Central memory CD8-positive, alpha-beta T cell (primary cell): ENCODE results near the gene CADM1.

Experiments
- ATAC-seq: fragments of 150-1000 bp; cut with Tn5 transposase; replicated peaks from 2 replicates; pipeline ENCODE4 v1.10.0; 2022; ENCODE audit warnings: mild to moderate bottlenecking, moderate FRiP score, moderate number of reproducible peaks; ENCODE audit not compliant: poor library complexity, severe bottlenecking; ENCODE audit errors: extremely low read depth
- DNase-seq, 2 donors: peaks; one replicate each; pipeline ENCODE4 v3.0.0; 2021; ENCODE audit warnings: low spot score in 2 of 2
- H3K27ac Mint-ChIP-seq: one replicate; pipeline ENCODE4 v1.8.0; 2022; ENCODE audit warnings: low read depth, mild to moderate bottlenecking, moderate library complexity, mixed read lengths
- H3K27me3 Mint-ChIP-seq: one replicate; pipeline ENCODE4 v1.8.0; 2022; ENCODE audit warnings: mixed read lengths
- H3K36me3 Mint-ChIP-seq: one replicate; pipeline ENCODE4 v1.8.0; 2022; ENCODE audit warnings: mild to moderate bottlenecking, moderate library complexity, mixed read lengths; ENCODE audit not compliant: insufficient read depth
- H3K4me1 Mint-ChIP-seq: one replicate; pipeline ENCODE4 v1.8.0; 2022; ENCODE audit warnings: mixed read lengths
- H3K4me3 Mint-ChIP-seq: one replicate; pipeline ENCODE4 v1.8.0; 2022; ENCODE audit warnings: mild to moderate bottlenecking, moderate library complexity, mixed read lengths
- H3K9me3 Mint-ChIP-seq: one replicate; pipeline ENCODE4 v1.8.0; 2022; ENCODE audit warnings: mixed read lengths

CADM1 gene

GRCh38 chr11:115364896-115365295 lies 139.3 kb downstream of the CADM1 start:
- Mint-ChIP-seq H3K27me3 (no peaks in the 10 kb centered on the region), H3K4me3 (no peak overlapping the region), H3K27ac (no peak overlapping the region), H3K4me1 (no peaks in the 10 kb centered on the region), H3K36me3 (no peaks in the 10 kb centered on the region), H3K9me3 (no peaks in the 10 kb centered on the region)
- no peak for DNase-seq
- ATAC-seq: no peak

- DNase-seq (no peak), ATAC-seq (no peak)
- H3K27ac Mint-ChIP-seq: no peak overlapping the region
These were observed 140.3 kb downstream of the CADM1 start for GRCh38 chr11:115363921-115364320.

GRCh38 chr11:115363426-115363825 lies 140.8 kb downstream of the CADM1 start:
- Mint-ChIP-seq H3K4me1 (no peaks in the 10 kb centered on the region), H3K9me3 (no peaks in the 10 kb centered on the region), H3K27ac (no peak overlapping the region), H3K4me3 (no peak overlapping the region), H3K36me3 (no peaks in the 10 kb centered on the region), H3K27me3 (no peaks in the 10 kb centered on the region)
- DNase-seq (no peak), ATAC-seq (no peak)

More at GRCh38 chr11:115363921-115364320, 140.3 kb downstream of the CADM1 start:
- no peak overlapping the region for H3K4me3 Mint-ChIP-seq
- H3K27me3 Mint-ChIP-seq: no peaks in the 10 kb centered on the region
- H3K9me3 Mint-ChIP-seq: no peaks in the 10 kb centered on the region
- no peaks in the 10 kb centered on the region for H3K4me1 Mint-ChIP-seq
- no peaks in the 10 kb centered on the region for H3K36me3 Mint-ChIP-seq

GRCh38 chr11:115362997-115363396 lies 141.2 kb downstream of the CADM1 start:
- H3K27me3 Mint-ChIP-seq: no peaks in the 10 kb centered on the region
- H3K36me3 Mint-ChIP-seq: no peaks in the 10 kb centered on the region
- no peaks in the 10 kb centered on the region for H3K4me1 Mint-ChIP-seq
- H3K9me3 Mint-ChIP-seq: no peaks in the 10 kb centered on the region
- H3K27ac Mint-ChIP-seq: no peak overlapping the region
- ATAC-seq (no peak), DNase-seq (no peak)
- H3K4me3 Mint-ChIP-seq: no peak overlapping the region

GRCh38 chr11:115361025-115361424 lies 143.2 kb downstream of the CADM1 start:
- Mint-ChIP-seq H3K9me3 (no peaks in the 10 kb centered on the region), H3K4me1 (no peaks in the 10 kb centered on the region), H3K27ac (no peak overlapping the region), H3K27me3 (no peaks in the 10 kb centered on the region), H3K4me3 (no peak overlapping the region), H3K36me3 (no peaks in the 10 kb centered on the region)
- no peak for DNase-seq
- ATAC-seq: no peak

GRCh38 chr11:115360186-115360824 lies 143.9 kb downstream of the CADM1 start:
- H3K4me1 Mint-ChIP-seq: no peaks in the 10 kb centered on the region
- ATAC-seq (no peak), DNase-seq (no peak)
- H3K27ac Mint-ChIP-seq: no peak overlapping the region
- H3K4me3 Mint-ChIP-seq: no peak overlapping the region
- H3K27me3 Mint-ChIP-seq: no peaks in the 10 kb centered on the region
- H3K9me3 Mint-ChIP-seq: no peaks in the 10 kb centered on the region
- no peaks in the 10 kb centered on the region for H3K36me3 Mint-ChIP-seq

GRCh38 chr11:115357066-115357465 lies 147.1 kb downstream of the CADM1 start:
- Mint-ChIP-seq H3K27ac (no peak overlapping the region), H3K36me3 (no peaks in the 10 kb centered on the region), H3K4me1 (no peaks in the 10 kb centered on the region), H3K4me3 (no peak overlapping the region), H3K27me3 (peaks cover 1% of the 10 kb centered on the region), H3K9me3 (no peaks in the 10 kb centered on the region)
- no peak for ATAC-seq
- DNase-seq: no peak

GRCh38 chr11:115352805-115353485 lies 151.3 kb downstream of the CADM1 start:
- no peaks in the 10 kb centered on the region for H3K4me1 Mint-ChIP-seq
- H3K27me3 Mint-ChIP-seq: peaks cover 14% of the 10 kb centered on the region
- H3K4me3 Mint-ChIP-seq: no peak overlapping the region
- ATAC-seq (no peak), DNase-seq (no peak)
- no peak overlapping the region for H3K27ac Mint-ChIP-seq
- no peaks in the 10 kb centered on the region for H3K36me3 Mint-ChIP-seq
- no peaks in the 10 kb centered on the region for H3K9me3 Mint-ChIP-seq

- Mint-ChIP-seq H3K4me3 (no peak overlapping the region), H3K9me3 (no peaks in the 10 kb centered on the region), H3K4me1 (no peaks in the 10 kb centered on the region), H3K36me3 (peaks cover 1% of the 10 kb centered on the region), H3K27ac (no peak overlapping the region), H3K27me3 (peaks cover 14% of the 10 kb centered on the region)
- DNase-seq: no peak
- no peak for ATAC-seq
These were observed 154.7 kb downstream of the CADM1 start for GRCh38 chr11:115349335-115350017.

- ATAC-seq (no peak), DNase-seq (no peak)
- peaks cover 14% of the 10 kb centered on the region for H3K27me3 Mint-ChIP-seq
- H3K4me3 Mint-ChIP-seq: no peak overlapping the region
- H3K36me3 Mint-ChIP-seq: peaks cover 1% of the 10 kb centered on the region
- no peak overlapping the region for H3K27ac Mint-ChIP-seq
- no peaks in the 10 kb centered on the region for H3K4me1 Mint-ChIP-seq
- no peaks in the 10 kb centered on the region for H3K9me3 Mint-ChIP-seq
These were observed 155.8 kb downstream of the CADM1 start for GRCh38 chr11:115348416-115348815.

GRCh38 chr11:115347106-115347505 lies 157.1 kb downstream of the CADM1 start:
- Mint-ChIP-seq H3K9me3 (no peaks in the 10 kb centered on the region), H3K4me3 (no peak overlapping the region), H3K27me3 (peaks cover 13% of the 10 kb centered on the region), H3K36me3 (peaks cover 1% of the 10 kb centered on the region), H3K27ac (no peak overlapping the region), H3K4me1 (no peaks in the 10 kb centered on the region)
- ATAC-seq: no peak
- no peak for DNase-seq

GRCh38 chr11:115345840-115346239 lies 158.4 kb downstream of the CADM1 start:
- Mint-ChIP-seq H3K27ac (no peak overlapping the region), H3K27me3 (peaks cover under 1% of the 10 kb centered on the region), H3K9me3 (no peaks in the 10 kb centered on the region), H3K4me1 (no peaks in the 10 kb centered on the region), H3K4me3 (no peak overlapping the region), H3K36me3 (peaks cover 1% of the 10 kb centered on the region)
- DNase-seq: no peak
- no peak for ATAC-seq

- Mint-ChIP-seq H3K9me3 (no peaks in the 10 kb centered on the region), H3K27me3 (no peaks in the 10 kb centered on the region), H3K27ac (no peak overlapping the region), H3K36me3 (peaks cover 1% of the 10 kb centered on the region), H3K4me3 (no peak overlapping the region), H3K4me1 (no peaks in the 10 kb centered on the region)
- no peak for ATAC-seq
- no peak for DNase-seq
These were observed 158.9 kb downstream of the CADM1 start for GRCh38 chr11:115345361-115345760.
